ENCODE results near the gene CSNK1G2. TPM values are rescaled to one million over a fixed set of nuclear protein-coding genes. Genes with fewer than 3 reads are reported as not detected.
"Not testable (repeated sequence)": the region's sequence is repeated elsewhere in the genome, so short reads cannot be mapped to it uniquely, and the experiment has no call there.

CSNK1G2 gene
- total RNA-seq, 1 donor from 2014 or later = 95.2 TPM

- H3K4me1 Mint-ChIP-seq (ENCODE audit: low read depth) = no peaks in the 10 kb centered on the region
Measured at GRCh38 chr19:1984357-1984756, 43.4 kb downstream of the CSNK1G2 start.

GRCh38 chr19:1985588-1986356, 44.8 kb downstream of the CSNK1G2 start:
- no peak for DNase-seq (ENCODE audit: low spot score)
- Mint-ChIP-seq H3K27me3 (ENCODE audit: insufficient read depth) (no peaks in the 10 kb centered on the region), H3K9me3 (no peaks in the 10 kb centered on the region), H3K27ac (no peak overlapping the region), H3K4me1 (ENCODE audit: low read depth) (no peaks in the 10 kb centered on the region), H3K4me3 (no peak overlapping the region), H3K36me3 (ENCODE audit: low read depth) (peaks cover 14% of the 10 kb centered on the region)
- intact Hi-C loops (cut with micrococcal nuclease) = no loop called here

More at GRCh38 chr19:1984357-1984756, 43.4 kb downstream of the CSNK1G2 start:
- DNase-seq (ENCODE audit: low spot score) = no peak
- peaks cover 14% of the 10 kb centered on the region for H3K36me3 Mint-ChIP-seq (ENCODE audit: low read depth)
- H3K4me3 Mint-ChIP-seq = no peak overlapping the region
- H3K9me3 Mint-ChIP-seq = no peaks in the 10 kb centered on the region
- intact Hi-C loops (cut with micrococcal nuclease) = no loop called here
- H3K27ac Mint-ChIP-seq = no peak overlapping the region
- H3K27me3 Mint-ChIP-seq (ENCODE audit: insufficient read depth) = no peaks in the 10 kb centered on the region

GRCh38 chr19:1986357-1987162, 45.6 kb downstream of the CSNK1G2 start:
- intact Hi-C loops (cut with micrococcal nuclease) = no loop called here
- DNase-seq (ENCODE audit: low spot score) = no peak
- Mint-ChIP-seq H3K36me3 (ENCODE audit: low read depth) (peaks cover 14% of the 10 kb centered on the region), H3K9me3 (no peaks in the 10 kb centered on the region), H3K4me1 (ENCODE audit: low read depth) (no peaks in the 10 kb centered on the region), H3K27ac (peak overlapping the region; percentile 55), H3K4me3 (no peak overlapping the region), H3K27me3 (ENCODE audit: insufficient read depth) (no peaks in the 10 kb centered on the region)

- Mint-ChIP-seq H3K4me3 (no peak overlapping the region), H3K4me1 (ENCODE audit: low read depth) (no peaks in the 10 kb centered on the region), H3K27me3 (ENCODE audit: insufficient read depth) (no peaks in the 10 kb centered on the region), H3K27ac (no peak overlapping the region), H3K36me3 (ENCODE audit: low read depth) (peaks cover 12% of the 10 kb centered on the region), H3K9me3 (no peaks in the 10 kb centered on the region)
- DNase-seq (ENCODE audit: low spot score) = no peak
- intact Hi-C loops (cut with micrococcal nuclease) = no loop called here
Measured at GRCh38 chr19:1987197-1988187, 46.5 kb downstream of the CSNK1G2 start.

- H3K27me3 Mint-ChIP-seq (ENCODE audit: insufficient read depth); H3K4me3 Mint-ChIP-seq; DNase-seq (ENCODE audit: low spot score); intact Hi-C loops (cut with micrococcal nuclease); H3K9me3 Mint-ChIP-seq; H3K4me1 Mint-ChIP-seq (ENCODE audit: low read depth); H3K27ac Mint-ChIP-seq: not testable (repeated sequence)
- H3K36me3 Mint-ChIP-seq (ENCODE audit: low read depth) = peaks cover 10% of the 10 kb centered on the region
Measured at GRCh38 chr19:1988464-1988863, 47.5 kb downstream of the CSNK1G2 start.

GRCh38 chr19:1989513-1990229, 48.7 kb downstream of the CSNK1G2 start:
- Mint-ChIP-seq H3K36me3 (ENCODE audit: low read depth) (peaks cover 9% of the 10 kb centered on the region), H3K27me3 (ENCODE audit: insufficient read depth) (no peaks in the 10 kb centered on the region), H3K4me3 (no peak overlapping the region), H3K27ac (peak overlapping the region; percentile 29), H3K4me1 (ENCODE audit: low read depth) (no peaks in the 10 kb centered on the region), H3K9me3 (no peaks in the 10 kb centered on the region)
- intact Hi-C loops (cut with micrococcal nuclease) = no loop called here
- DNase-seq (ENCODE audit: low spot score) = no peak

- Mint-ChIP-seq H3K9me3 (no peaks in the 10 kb centered on the region), H3K27me3 (ENCODE audit: insufficient read depth) (no peaks in the 10 kb centered on the region), H3K4me1 (ENCODE audit: low read depth) (no peaks in the 10 kb centered on the region), H3K4me3 (no peak overlapping the region), H3K36me3 (ENCODE audit: low read depth) (peaks cover 7% of the 10 kb centered on the region), H3K27ac (no peak overlapping the region)
- intact Hi-C loops (cut with micrococcal nuclease) = no loop called here
- DNase-seq (ENCODE audit: low spot score) = no peak
Measured at GRCh38 chr19:1990230-1991017, 49.5 kb downstream of the CSNK1G2 start.

- Mint-ChIP-seq H3K4me1 (ENCODE audit: low read depth) (no peaks in the 10 kb centered on the region), H3K36me3 (ENCODE audit: low read depth) (peaks cover 12% of the 10 kb centered on the region), H3K4me3 (no peak overlapping the region), H3K27ac (no peak overlapping the region), H3K9me3 (no peaks in the 10 kb centered on the region), H3K27me3 (ENCODE audit: insufficient read depth) (no peaks in the 10 kb centered on the region)
- DNase-seq (ENCODE audit: low spot score) = no peak
- intact Hi-C loops (cut with micrococcal nuclease) = no loop called here
Measured at GRCh38 chr19:1991018-1991913, 50.3 kb downstream of the CSNK1G2 start.

- Mint-ChIP-seq H3K4me1 (ENCODE audit: low read depth) (no peaks in the 10 kb centered on the region), H3K27ac (no peak overlapping the region), H3K27me3 (ENCODE audit: insufficient read depth) (no peaks in the 10 kb centered on the region), H3K4me3 (no peak overlapping the region), H3K9me3 (no peaks in the 10 kb centered on the region), H3K36me3 (ENCODE audit: low read depth) (peaks cover 13% of the 10 kb centered on the region)
- DNase-seq (ENCODE audit: low spot score) = no peak
- intact Hi-C loops (cut with micrococcal nuclease) = no loop called here
Measured at GRCh38 chr19:1992759-1993260, 51.8 kb downstream of the CSNK1G2 start.

GRCh38 chr19:1997353-1998233, 56.6 kb downstream of the CSNK1G2 start:
- H3K27ac Mint-ChIP-seq = no peak overlapping the region
- no peaks in the 10 kb centered on the region for H3K9me3 Mint-ChIP-seq
- no peak overlapping the region for H3K4me3 Mint-ChIP-seq
- no peaks in the 10 kb centered on the region for H3K27me3 Mint-ChIP-seq (ENCODE audit: insufficient read depth)
- no peaks in the 10 kb centered on the region for H3K4me1 Mint-ChIP-seq (ENCODE audit: low read depth)
- intact Hi-C loops (cut with micrococcal nuclease) = no loop called here
- H3K36me3 Mint-ChIP-seq (ENCODE audit: low read depth) = peaks cover 13% of the 10 kb centered on the region
- DNase-seq (ENCODE audit: low spot score) = no peak

Data from activated T-helper 1 cell treated with anti-CD3 and anti-CD28 coated beads, Interleukin-12 subunit alpha, Interleukin-12 subunit beta, Interleukin-2, Interleukin-4 antibody, amounts not matched to agents 30 ng/mL and 10 ng/mL and 1 ng/mL, durations not matched to agents 14 hours and 24 hours and 36 hours (primary cell).